ENCODE measurements around the gene SIAE.

DNA sequence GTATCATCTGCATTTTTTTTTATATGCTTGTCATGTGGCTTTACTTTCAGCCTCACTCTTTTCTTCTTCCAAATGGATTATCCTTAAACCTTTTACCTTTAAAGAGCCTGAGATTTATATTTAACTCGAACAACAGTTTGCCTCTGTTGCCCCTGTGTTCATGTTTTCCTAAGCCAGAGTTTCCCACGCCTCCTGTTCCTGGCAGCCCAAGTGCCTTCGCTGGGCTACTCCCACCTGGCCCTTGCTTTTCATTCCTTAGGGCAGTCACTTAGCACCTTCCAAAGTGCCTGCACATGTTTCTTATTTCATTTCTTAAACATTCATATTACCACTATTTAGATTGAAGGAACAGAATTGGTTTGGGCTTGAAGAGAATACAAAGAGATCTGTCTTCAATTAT lies 37.6 kb downstream of the SIAE start:
- TF ChIP-seq GATA2 (CRISPR knock-in tag; IDR thresholded peaks at IDR 0.05) = no peak
- no peak for TF ChIP-seq USF2 (IDR thresholded peaks at IDR 0.05; ENCODE audit: borderline replicate concordance, low read depth, low read length)

All from SK-N-SH (cell line).